Measurements from ENCODE around the gene SOD1.

SOD1 gene

DNA sequence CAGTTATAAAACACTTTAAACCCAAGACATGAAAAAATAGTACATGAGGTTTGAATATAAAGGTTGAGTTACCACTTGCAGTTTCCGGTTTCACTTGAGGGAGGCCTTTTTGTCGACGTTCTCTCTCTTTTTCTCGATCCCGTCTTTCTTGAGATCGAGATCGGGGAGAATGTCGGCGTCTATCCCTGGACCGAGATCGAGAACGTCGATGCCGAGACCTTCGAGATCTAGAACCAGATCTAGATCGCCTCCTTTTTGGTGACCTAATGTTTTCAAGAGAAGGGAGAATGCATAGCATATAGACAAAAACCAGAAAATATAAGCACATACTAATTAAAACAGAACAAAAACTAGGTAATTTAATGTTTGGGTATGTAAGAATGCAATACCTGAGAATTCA, 33.7 kb downstream of the SOD1 start:
- Histone ChIP-seq H3K9ac (no peak overlapping the region), H2AFZ (no peak overlapping the region), H3K9me3 (ENCODE audit: control insufficient read depth, low read length) (no peaks in the 10 kb centered on the region), H3K27ac (no peak overlapping the region), H3K36me3 (ENCODE audit: control insufficient read depth, insufficient read depth, low read length) (no peaks in the 10 kb centered on the region), H3K4me3 (ENCODE audit: low read depth, low read length) (no peak overlapping the region), H3K4me1 (no peaks in the 10 kb centered on the region), H3K27me3 (ENCODE audit: control insufficient read depth, insufficient read depth, low read length) (no peaks in the 10 kb centered on the region), H3K79me2 (no peaks in the 10 kb centered on the region), H3K4me2 (ENCODE audit: low read length) (no peak overlapping the region)
- TF ChIP-seq, protein P1, sequence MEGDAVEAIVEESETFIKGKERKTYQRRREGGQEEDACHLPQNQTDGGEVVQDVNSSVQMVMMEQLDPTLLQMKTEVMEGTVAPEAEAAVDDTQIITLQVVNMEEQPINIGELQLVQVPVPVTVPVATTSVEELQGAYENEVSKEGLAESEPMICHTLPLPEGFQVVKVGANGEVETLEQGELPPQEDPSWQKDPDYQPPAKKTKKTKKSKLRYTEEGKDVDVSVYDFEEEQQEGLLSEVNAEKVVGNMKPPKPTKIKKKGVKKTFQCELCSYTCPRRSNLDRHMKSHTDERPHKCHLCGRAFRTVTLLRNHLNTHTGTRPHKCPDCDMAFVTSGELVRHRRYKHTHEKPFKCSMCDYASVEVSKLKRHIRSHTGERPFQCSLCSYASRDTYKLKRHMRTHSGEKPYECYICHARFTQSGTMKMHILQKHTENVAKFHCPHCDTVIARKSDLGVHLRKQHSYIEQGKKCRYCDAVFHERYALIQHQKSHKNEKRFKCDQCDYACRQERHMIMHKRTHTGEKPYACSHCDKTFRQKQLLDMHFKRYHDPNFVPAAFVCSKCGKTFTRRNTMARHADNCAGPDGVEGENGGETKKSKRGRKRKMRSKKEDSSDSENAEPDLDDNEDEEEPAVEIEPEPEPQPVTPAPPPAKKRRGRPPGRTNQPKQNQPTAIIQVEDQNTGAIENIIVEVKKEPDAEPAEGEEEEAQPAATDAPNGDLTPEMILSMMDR (IDR thresholded peaks at IDR 0.05) = no peak

DNA sequence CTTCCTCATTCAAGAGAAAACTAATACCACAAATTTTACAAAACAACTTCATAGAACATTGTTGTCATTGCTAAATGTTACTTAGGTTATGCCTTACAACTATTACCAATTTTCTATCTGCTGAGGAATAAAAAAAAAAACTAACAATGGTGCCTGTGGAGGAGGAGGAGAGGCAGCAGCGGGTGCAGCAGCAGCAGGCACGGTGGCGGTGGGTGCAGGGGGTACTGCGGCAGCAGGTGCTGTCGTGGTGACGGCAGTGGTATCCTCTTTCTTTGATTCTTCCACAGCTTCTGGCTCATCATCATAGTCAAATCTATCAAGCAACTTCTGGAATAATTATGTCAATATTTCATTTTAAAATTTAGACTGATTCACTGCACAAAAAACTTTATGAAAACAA, 36.9 kb downstream of the SOD1 start:
- no peaks in the 10 kb centered on the region for H3K9me3 ChIP-seq (ENCODE audit: control insufficient read depth, low read length)
- no peak overlapping the region for H3K27ac ChIP-seq
- no peaks in the 10 kb centered on the region for H3K36me3 ChIP-seq (ENCODE audit: control insufficient read depth, insufficient read depth, low read length)
- no peaks in the 10 kb centered on the region for H3K79me2 ChIP-seq
- no peaks in the 10 kb centered on the region for H3K4me1 ChIP-seq
- no peak overlapping the region for H3K4me3 ChIP-seq (ENCODE audit: low read depth, low read length)
- TF ChIP-seq, protein P1 (IDR thresholded peaks at IDR 0.05) = no peak
- H3K27me3 ChIP-seq (ENCODE audit: control insufficient read depth, insufficient read depth, low read length) = no peaks in the 10 kb centered on the region
- no peak overlapping the region for H2AFZ ChIP-seq
- no peak overlapping the region for H3K4me2 ChIP-seq (ENCODE audit: low read length)
- H3K9ac ChIP-seq = no peak overlapping the region

GRCh38 chr21:31698461-31698860, 39.0 kb downstream of the SOD1 start:
- Histone ChIP-seq H3K4me1 (no peaks in the 10 kb centered on the region), H3K27me3 (ENCODE audit: control insufficient read depth, insufficient read depth, low read length) (no peaks in the 10 kb centered on the region), H3K79me2 (no peaks in the 10 kb centered on the region), H2AFZ (no peak overlapping the region), H3K4me3 (ENCODE audit: low read depth, low read length) (no peak overlapping the region), H3K4me2 (ENCODE audit: low read length) (no peak overlapping the region), H3K9me3 (ENCODE audit: control insufficient read depth, low read length) (no peaks in the 10 kb centered on the region), H3K27ac (no peak overlapping the region), H3K9ac (no peak overlapping the region), H3K36me3 (ENCODE audit: control insufficient read depth, insufficient read depth, low read length) (no peaks in the 10 kb centered on the region)
- TF ChIP-seq, protein P1 (IDR thresholded peaks at IDR 0.05) = no peak

DNA sequence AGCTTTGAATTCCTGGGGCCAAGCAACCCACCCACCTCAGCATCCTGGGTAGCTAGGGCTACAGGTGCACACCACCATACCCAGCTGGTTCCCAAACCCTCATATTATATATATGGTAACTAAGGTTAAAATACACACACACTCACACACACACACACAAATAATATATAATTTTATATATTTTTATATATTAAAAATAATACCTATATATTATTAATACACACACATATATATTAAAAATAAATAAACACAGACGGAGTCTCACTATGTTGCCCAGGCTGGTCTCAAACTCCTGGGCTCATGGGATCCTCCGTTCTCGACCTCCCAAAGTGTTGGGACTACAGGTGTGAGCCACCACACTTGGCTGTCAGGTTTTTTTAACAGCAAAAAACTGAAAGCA, 40.5 kb downstream of the SOD1 start:
- H3K4me1 ChIP-seq = no peaks in the 10 kb centered on the region
- no peak overlapping the region for H3K4me2 ChIP-seq (ENCODE audit: low read length)
- TF ChIP-seq, protein P1 (IDR thresholded peaks at IDR 0.05) = no peak
- H3K36me3 ChIP-seq (ENCODE audit: control insufficient read depth, insufficient read depth, low read length) = no peaks in the 10 kb centered on the region
- H3K9me3 ChIP-seq (ENCODE audit: control insufficient read depth, low read length) = no peaks in the 10 kb centered on the region
- no peaks in the 10 kb centered on the region for H3K27me3 ChIP-seq (ENCODE audit: control insufficient read depth, insufficient read depth, low read length)
- no peaks in the 10 kb centered on the region for H3K79me2 ChIP-seq
- H2AFZ ChIP-seq = no peak overlapping the region
- H3K27ac ChIP-seq = no peak overlapping the region
- no peak overlapping the region for H3K4me3 ChIP-seq (ENCODE audit: low read depth, low read length)
- H3K9ac ChIP-seq = no peak overlapping the region

DNA sequence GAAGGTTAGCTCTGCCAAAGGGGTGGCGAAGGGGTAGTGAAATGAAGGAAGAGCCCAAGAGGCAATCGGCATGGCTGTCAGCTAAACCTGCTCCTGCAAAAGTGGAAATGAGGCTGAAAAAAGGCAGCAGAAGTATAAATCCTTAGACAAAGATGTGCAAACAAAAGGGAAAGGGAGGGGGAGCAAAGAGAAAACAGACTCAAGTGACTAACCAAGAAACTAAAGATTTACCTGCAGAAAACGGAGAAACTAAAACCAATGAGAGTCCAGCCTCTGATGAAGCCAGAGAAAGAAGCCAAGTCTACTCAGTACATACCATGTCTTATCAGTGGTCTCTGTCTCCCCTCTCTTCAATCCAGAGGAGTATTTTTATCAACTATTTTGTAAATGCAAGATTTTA, 47.1 kb downstream of the SOD1 start:
- Histone ChIP-seq H3K4me1 (no peaks in the 10 kb centered on the region), H3K4me2 (ENCODE audit: low read length) (no peak overlapping the region), H3K27ac (no peak overlapping the region), H3K27me3 (ENCODE audit: control insufficient read depth, insufficient read depth, low read length) (no peaks in the 10 kb centered on the region), H2AFZ (no peak overlapping the region), H3K4me3 (ENCODE audit: low read depth, low read length) (no peak overlapping the region), H3K9ac (no peak overlapping the region), H3K79me2 (peaks cover 6% of the 10 kb centered on the region), H3K36me3 (ENCODE audit: control insufficient read depth, insufficient read depth, low read length) (no peaks in the 10 kb centered on the region), H3K9me3 (ENCODE audit: control insufficient read depth, low read length) (no peaks in the 10 kb centered on the region)
- TF ChIP-seq, protein P1 (IDR thresholded peaks at IDR 0.05) = no peak

All from parathyroid adenoma (tissue), 2 donors.